ENCODE results near the gene FAM151B.

GRCh38 chr5:80565330-80565729 lies 77.4 kb downstream of the FAM151B start:
- TF ChIP-seq SNAI2 (CRISPR knock-in tag; IDR thresholded peaks at IDR 0.05) (no peak), ARNTL (CRISPR knock-in tag; IDR thresholded peaks at IDR 0.05; ENCODE audit: borderline replicate concordance, low read depth) (no peak), TCF4 (CRISPR knock-in tag; IDR thresholded peaks at IDR 0.05; ENCODE audit: borderline replicate concordance) (no peak)

All from SK-N-SH treated with all-trans-retinoic acid at 6 μM for 48 hours (cell line).